Measurements from ENCODE around the gene RPL10.
A peak's percentile ranks its signal among the peaks of the same experiment; 100 is the strongest.

Gene RPL10

GRCh38 chrX:154397888-154398667 is at the start of gene RPL10:
Gene RPL10, plus strand, starts transcription at chrX:154398377. Its CDS starts 143 bp downstream, at chrX:154398520.
- DNase-seq (ENCODE audit: low spot score) = peak; percentile 97

GRCh38 chrX:154348646-154349358 is 49.4 kb upstream of the RPL10 start:
- no peak for DNase-seq (ENCODE audit: low spot score)

- no peak for DNase-seq (ENCODE audit: low spot score)
Measured at GRCh38 chrX:154349359-154349935, 48.7 kb upstream of the RPL10 start.

GRCh38 chrX:154349979-154350378 is 48.2 kb upstream of the RPL10 start:
- no peak for DNase-seq (ENCODE audit: low spot score)

- DNase-seq (ENCODE audit: low spot score) = no peak
Measured at GRCh38 chrX:154350429-154351182, 47.6 kb upstream of the RPL10 start.

- DNase-seq (ENCODE audit: low spot score) = no peak
Measured at GRCh38 chrX:154351183-154352011, 46.8 kb upstream of the RPL10 start.

- DNase-seq (ENCODE audit: low spot score) = no peak
Measured at GRCh38 chrX:154352012-154352401, 46.2 kb upstream of the RPL10 start.

- no peak for DNase-seq (ENCODE audit: low spot score)
Measured at GRCh38 chrX:154352466-154352865, 45.7 kb upstream of the RPL10 start.

- no peak for DNase-seq (ENCODE audit: low spot score)
Measured at GRCh38 chrX:154353172-154353843, 44.9 kb upstream of the RPL10 start.

GRCh38 chrX:154354013-154354412 is 44.2 kb upstream of the RPL10 start:
- DNase-seq (ENCODE audit: low spot score) = no peak

GRCh38 chrX:154354516-154354915 is 43.7 kb upstream of the RPL10 start:
- DNase-seq (ENCODE audit: low spot score) = no peak

- DNase-seq (ENCODE audit: low spot score) = no peak
Measured at GRCh38 chrX:154355094-154355775, 42.9 kb upstream of the RPL10 start.

- no peak for DNase-seq (ENCODE audit: low spot score)
Measured at GRCh38 chrX:154355776-154356140, 42.4 kb upstream of the RPL10 start.

GRCh38 chrX:154356596-154356995 is 41.6 kb upstream of the RPL10 start:
- DNase-seq (ENCODE audit: low spot score) = no peak

GRCh38 chrX:154357205-154357604 is 41.0 kb upstream of the RPL10 start:
- DNase-seq (ENCODE audit: low spot score) = no peak

GRCh38 chrX:154358011-154358410 is 40.2 kb upstream of the RPL10 start:
- DNase-seq (ENCODE audit: low spot score) = no peak

- no peak for DNase-seq (ENCODE audit: low spot score)
Measured at GRCh38 chrX:154358829-154359228, 39.3 kb upstream of the RPL10 start.

GRCh38 chrX:154359362-154360154 is 38.6 kb upstream of the RPL10 start:
- no peak for DNase-seq (ENCODE audit: low spot score)

GRCh38 chrX:154360155-154360713 is 37.9 kb upstream of the RPL10 start:
- no peak for DNase-seq (ENCODE audit: low spot score)
